ENCODE results near the gene FBXL13.

GRCh38 chr7:102810916-102811315 is 263.7 kb downstream of the FBXL13 start:
- TF ChIP-seq CTCF (IDR thresholded peaks at IDR 0.05; ENCODE audit: low read length) (no peak), EZH2 (IDR thresholded peaks at IDR 0.05; ENCODE audit: borderline replicate concordance, low read length) (no peak)
